ENCODE data around the gene SI.

The SI gene

GRCh38 chr3:165078293-165078692 is at the start of gene SI:
Gene SI, minus strand, starts transcription at chr3:165078496. Its CDS starts 2,484 bp downstream, at chr3:165076012.
- no peak for TF ChIP-seq GATA3 (IDR thresholded peaks at IDR 0.05; ENCODE audit: low read depth, low read length)
- TF ChIP-seq GATA2 (IDR thresholded peaks at IDR 0.05; ENCODE audit: low read depth, low read length): no peak

- TF ChIP-seq GATA2 (IDR thresholded peaks at IDR 0.05; ENCODE audit: low read depth, low read length) (no peak), GATA3 (IDR thresholded peaks at IDR 0.05; ENCODE audit: low read depth, low read length) (no peak)
These were observed 47.5 kb upstream of the SI start for GRCh38 chr3:165125836-165126235.

DNA sequence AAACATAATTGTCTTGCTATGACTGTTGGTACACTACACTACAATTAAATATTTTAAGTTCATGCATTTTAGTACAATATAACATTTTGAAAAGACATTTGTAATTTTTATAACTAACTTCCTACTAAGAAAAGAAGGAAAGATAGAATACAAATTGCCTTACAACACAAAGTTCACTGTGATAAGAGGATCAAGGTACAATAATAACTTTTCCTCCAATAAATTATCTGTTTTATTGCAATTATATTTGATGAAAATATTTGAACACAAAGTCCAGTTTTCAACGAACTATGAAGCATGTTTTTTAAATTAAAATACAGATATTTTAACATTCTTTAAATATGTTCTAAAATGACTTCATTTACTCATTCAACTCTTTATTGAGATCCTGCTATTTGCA is 33.1 kb upstream of the SI start:
- no peak for TF ChIP-seq GATA3 (IDR thresholded peaks at IDR 0.05; ENCODE audit: low read depth, low read length)
- no peak for TF ChIP-seq GATA2 (IDR thresholded peaks at IDR 0.05; ENCODE audit: low read depth, low read length)

DNA sequence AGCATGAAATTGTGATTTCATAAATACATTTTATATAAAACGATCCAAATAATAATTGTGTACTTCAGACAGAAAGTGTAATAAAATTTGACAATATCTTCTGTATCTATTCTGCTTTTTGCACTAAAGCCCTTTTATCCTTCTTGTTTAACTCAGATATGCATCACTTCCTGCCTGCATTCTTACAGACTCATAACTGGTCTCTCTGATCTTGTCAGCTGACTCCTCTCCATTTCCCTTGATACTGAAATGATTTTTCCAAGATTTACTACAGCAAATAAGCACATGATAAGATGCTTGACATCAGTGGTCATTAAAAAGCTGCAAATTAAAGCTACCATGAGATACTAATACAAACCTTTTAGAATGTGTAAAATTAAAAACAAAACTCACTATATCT is 25.3 kb upstream of the SI start:
- TF ChIP-seq GATA3 (IDR thresholded peaks at IDR 0.05; ENCODE audit: low read depth, low read length) (no peak), GATA2 (IDR thresholded peaks at IDR 0.05; ENCODE audit: low read depth, low read length) (no peak)

- TF ChIP-seq GATA2 (IDR thresholded peaks at IDR 0.05; ENCODE audit: low read depth, low read length) (no peak), GATA3 (IDR thresholded peaks at IDR 0.05; ENCODE audit: low read depth, low read length) (no peak)
These were observed 4.4 kb upstream of the SI start for GRCh38 chr3:165082650-165083049.

DNA sequence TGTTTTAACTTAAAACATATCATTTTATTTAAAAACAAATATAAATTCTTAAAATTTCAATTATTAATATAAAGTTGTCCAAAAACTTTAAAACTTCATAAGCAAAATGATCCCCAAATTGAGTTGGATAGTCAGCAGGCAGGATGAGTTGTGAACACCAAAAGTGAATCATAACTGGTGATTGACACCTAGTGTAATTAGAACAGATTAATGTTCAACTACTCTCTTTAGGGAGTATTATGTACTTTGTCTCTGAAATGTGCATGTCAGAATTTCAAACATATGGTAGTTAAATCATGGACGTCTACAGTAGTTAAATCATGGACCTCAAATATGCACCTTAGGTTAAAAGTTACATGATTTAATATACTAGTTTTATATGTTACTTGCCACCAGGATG is 2.9 kb upstream of the SI start:
- TF ChIP-seq GATA3 (IDR thresholded peaks at IDR 0.05; ENCODE audit: low read depth, low read length) (no peak), GATA2 (IDR thresholded peaks at IDR 0.05; ENCODE audit: low read depth, low read length) (no peak)

DNA sequence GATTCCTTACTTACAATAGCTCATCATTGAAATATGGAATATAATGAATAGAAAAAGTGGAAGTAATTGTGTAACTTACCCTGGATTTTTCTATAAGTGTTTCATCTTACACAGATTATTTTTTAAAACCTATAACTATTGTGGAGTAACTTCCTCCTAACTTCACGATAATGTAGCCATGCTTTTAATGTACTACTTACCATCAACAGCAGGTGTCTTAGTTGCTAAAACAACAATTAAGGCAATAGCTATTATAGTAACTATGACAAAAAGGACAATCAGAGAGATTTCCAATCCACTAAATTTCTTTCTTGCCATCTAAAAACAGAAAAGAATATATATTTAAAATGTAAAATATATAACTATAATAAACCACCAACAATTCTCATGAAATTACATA is 2.6 kb downstream of the SI start:
- TF ChIP-seq GATA2 (IDR thresholded peaks at IDR 0.05; ENCODE audit: low read depth, low read length) (no peak), GATA3 (IDR thresholded peaks at IDR 0.05; ENCODE audit: low read depth, low read length) (no peak)

DNA sequence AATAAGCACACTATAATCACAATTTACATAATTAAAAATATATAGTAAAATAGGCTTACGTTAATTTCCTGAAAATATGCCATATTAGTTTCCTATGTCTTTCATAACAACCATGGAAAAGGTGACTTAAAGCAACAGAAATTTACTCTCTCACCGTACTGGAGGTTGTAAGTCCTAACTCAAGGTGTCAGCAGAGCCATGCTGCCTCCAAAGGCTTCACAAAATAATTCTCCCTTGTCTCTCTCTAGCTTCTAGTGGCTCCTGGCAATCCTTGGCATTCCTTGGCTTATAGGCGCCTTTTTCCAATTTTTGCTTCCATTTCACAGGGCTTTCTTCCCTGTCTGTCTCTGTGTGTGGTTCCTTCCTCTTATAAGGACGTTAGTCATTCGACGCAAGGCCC is 7.6 kb downstream of the SI start:
- TF ChIP-seq GATA3 (IDR thresholded peaks at IDR 0.05; ENCODE audit: low read depth, low read length): no peak
- TF ChIP-seq GATA2 (IDR thresholded peaks at IDR 0.05; ENCODE audit: low read depth, low read length): no peak

DNA sequence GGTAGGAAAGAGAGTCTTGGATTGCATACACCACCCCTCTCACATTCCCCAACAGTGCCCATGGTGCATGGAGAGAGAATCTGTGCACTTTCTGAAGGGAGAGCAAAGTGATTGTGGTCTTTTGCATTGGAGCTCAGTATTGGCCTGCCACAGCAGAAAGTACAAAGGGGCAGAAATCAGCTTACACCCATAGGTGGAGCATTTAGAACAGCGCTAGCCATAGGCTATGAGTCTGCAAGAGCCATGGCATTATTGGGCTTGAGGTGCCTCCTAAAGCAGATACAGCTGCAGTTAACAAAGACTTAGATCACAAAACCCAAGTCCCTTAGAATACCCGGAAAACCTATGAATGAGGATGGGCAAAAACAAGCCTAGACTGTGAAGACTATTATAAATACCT is 21.8 kb downstream of the SI start:
- no peak for TF ChIP-seq GATA3 (IDR thresholded peaks at IDR 0.05; ENCODE audit: low read depth, low read length)

- TF ChIP-seq GATA3 (IDR thresholded peaks at IDR 0.05; ENCODE audit: low read depth, low read length): no peak
- no peak for TF ChIP-seq GATA2 (IDR thresholded peaks at IDR 0.05; ENCODE audit: low read depth, low read length)
These were observed 38.1 kb downstream of the SI start for GRCh38 chr3:165040186-165040585.

DNA sequence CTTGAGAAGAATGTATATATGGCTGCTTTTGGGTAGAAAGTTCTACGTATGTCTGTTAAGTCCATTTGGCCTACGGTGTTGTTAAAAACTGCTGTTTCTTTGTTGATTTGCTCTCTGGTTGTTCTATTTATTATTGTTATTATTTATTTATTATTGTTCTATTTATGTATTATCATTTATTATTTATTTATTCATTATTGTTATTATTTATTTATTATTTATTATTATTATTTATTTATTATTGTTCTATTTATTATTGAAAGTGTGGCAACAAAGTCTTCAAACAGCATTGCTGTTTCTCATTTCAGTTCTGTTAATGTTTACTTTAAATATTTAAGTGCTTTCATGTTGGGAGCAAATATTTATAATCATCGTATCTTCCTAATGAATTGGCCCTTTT is 66.7 kb downstream of the SI start:
- TF ChIP-seq GATA3 (IDR thresholded peaks at IDR 0.05; ENCODE audit: low read depth, low read length): no peak
- TF ChIP-seq GATA2 (IDR thresholded peaks at IDR 0.05; ENCODE audit: low read depth, low read length): no peak

- TF ChIP-seq GATA3 (IDR thresholded peaks at IDR 0.05; ENCODE audit: low read depth, low read length): no peak
- no peak for TF ChIP-seq GATA2 (IDR thresholded peaks at IDR 0.05; ENCODE audit: low read depth, low read length)
These were observed 93.3 kb downstream of the SI start for GRCh38 chr3:164984947-164985346.

DNA sequence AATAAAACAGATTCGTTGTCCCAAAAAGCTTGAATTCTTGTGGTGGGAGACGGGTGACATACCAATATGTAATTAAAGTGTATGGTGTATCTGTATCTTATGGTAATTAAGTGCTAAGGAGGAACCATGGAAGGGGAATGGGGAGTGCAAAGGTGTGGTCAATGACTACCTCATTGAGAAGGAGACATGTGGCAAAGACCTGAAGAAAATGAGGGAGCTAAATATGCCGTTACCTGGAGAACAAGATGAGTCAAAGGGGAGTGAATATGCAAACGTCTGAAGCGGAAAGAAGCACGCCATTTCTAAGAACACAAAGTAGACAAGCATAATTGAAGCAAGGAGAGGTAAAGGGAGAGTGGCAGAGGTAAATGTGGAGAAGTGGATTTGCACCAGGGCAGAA is 115.7 kb downstream of the SI start:
- TF ChIP-seq GATA2 (IDR thresholded peaks at IDR 0.05; ENCODE audit: low read depth, low read length) (no peak), GATA3 (IDR thresholded peaks at IDR 0.05; ENCODE audit: low read depth, low read length) (no peak)

DNA sequence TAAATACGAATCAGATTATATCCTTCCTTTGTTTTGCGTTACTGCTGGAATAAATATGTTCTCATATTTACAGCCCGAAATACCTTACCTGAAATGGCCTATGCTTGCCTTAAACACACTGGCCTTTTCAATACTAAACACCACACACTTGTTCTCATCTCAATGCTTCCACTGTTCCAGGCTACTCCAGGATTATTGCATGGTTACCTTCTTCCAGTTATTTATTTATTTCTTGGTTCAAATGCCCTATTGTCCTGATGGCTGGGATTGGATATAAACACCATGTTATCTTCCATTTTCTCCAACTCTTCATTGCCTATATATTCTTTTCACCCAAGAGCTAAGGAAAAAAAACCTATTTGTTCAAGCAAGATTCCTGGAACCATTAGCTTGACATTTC is 125.3 kb downstream of the SI start:
- TF ChIP-seq GATA2 (IDR thresholded peaks at IDR 0.05; ENCODE audit: low read depth, low read length) (no peak), GATA3 (IDR thresholded peaks at IDR 0.05; ENCODE audit: low read depth, low read length) (no peak)

GRCh38 chr3:164940745-164941144 is 137.6 kb downstream of the SI start:
- TF ChIP-seq GATA3 (IDR thresholded peaks at IDR 0.05; ENCODE audit: low read depth, low read length) (no peak), GATA2 (IDR thresholded peaks at IDR 0.05; ENCODE audit: low read depth, low read length) (no peak)

DNA sequence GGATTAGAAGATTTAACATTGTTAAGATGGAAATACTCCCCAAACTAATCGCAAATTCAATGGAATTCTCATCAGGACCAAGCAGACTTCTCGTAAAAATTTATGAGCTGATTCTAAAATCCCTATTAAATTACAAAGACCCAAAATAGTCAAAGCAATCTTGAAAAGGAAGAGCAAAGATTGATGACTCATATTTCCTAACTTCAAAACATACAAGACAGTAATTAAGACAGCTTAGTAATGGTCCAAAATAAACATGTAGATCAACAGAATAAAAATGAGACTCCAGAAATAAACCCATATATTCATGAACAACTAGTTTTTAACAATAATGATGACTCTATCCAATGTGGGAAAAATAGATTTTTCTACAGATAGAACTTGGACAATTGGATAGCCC is 148.7 kb downstream of the SI start:
- no peak for TF ChIP-seq GATA2 (IDR thresholded peaks at IDR 0.05; ENCODE audit: low read depth, low read length)
- TF ChIP-seq GATA3 (IDR thresholded peaks at IDR 0.05; ENCODE audit: low read depth, low read length): no peak

Measured in SH-SY5Y (cell line).